ENCODE results near the gene SNRNP40.

Gene SNRNP40

DNA sequence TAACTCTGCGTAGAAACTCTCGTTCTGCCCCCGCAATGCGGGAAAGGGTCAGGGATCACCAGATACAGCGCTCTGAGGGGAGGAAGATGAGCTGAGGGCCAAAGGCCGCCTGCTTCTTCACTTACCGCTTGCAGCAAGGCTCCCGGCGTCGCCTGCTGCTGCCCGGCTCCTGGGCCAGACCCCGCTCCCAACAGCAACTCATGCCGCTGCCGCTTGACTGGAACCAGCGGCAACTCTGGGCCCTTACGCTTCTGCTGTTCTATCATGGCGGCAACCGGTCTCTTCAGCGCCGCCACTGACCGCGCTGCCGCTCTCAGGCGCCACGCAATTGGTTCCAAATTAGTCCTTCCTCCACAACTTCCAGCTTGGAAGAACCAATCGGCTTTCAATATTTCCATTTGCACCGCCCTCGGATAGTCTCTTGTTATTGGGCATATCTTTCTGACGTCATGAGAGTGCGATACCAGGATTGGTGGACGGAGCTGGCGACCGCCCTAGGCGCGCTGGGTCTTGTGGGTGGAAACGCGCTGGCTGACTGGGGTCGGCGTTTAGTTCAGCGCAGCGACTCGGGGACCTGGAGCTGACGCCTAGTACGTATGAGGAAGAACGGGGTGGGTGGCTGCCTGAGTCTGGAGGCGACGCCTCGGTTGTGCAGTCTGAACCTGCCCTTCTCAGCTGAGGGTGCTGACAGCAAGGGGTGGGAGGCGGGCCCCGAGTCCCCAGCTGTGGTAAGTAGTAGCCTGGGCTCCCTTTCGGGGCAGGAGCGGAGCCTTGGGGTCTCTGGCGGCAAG lies at the start of gene SNRNP40, which contains the start of gene ZCCHC17:
Gene SNRNP40, minus strand, starts transcription at position 303 of the 791 bp plus-strand sequence. Its CDS starts 37 bp downstream, at position 266.
Gene ZCCHC17, plus strand, starts transcription at position 547 of the 791 bp plus-strand sequence. CDS start 13,067 bp downstream, outside the sequence.
- peak; percentile 96 for DNase-seq (ENCODE audit: low read depth, low spot score)
- peak within 1 kb of the TSS; percentile 79 for H3K27ac ChIP-seq

DNA sequence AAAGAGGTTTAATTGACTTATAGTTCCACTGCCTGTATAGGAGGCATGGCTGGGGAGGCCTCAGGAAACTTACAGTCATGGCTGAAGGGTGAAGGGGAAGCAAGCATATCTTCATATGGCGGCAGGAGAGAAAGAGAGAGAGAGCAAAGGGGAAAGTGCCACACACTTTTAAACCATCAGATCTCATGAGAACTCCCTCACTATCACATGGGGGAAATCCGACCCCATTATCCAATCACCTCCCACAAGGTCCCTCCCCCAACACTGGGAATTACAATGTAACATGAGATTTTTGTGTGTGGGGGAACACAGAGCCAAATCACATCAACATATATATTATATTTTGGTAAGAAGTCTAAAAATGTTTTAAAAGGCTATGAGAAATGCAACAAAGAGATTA lies 49.0 kb upstream of the SNRNP40 start:
- no peak for DNase-seq (ENCODE audit: low read depth, low spot score)
- H3K27ac ChIP-seq: no peak overlapping the region

- H3K27ac ChIP-seq: no peak overlapping the region
- DNase-seq (ENCODE audit: low read depth, low spot score): no peak
Measured at GRCh38 chr1:31344503-31344902, 47.9 kb upstream of the SNRNP40 start.

- no peak for DNase-seq (ENCODE audit: low read depth, low spot score)
- no peak overlapping the region for H3K27ac ChIP-seq
Measured at GRCh38 chr1:31336687-31337467, 40.3 kb upstream of the SNRNP40 start.

GRCh38 chr1:31335007-31335406 lies 38.4 kb upstream of the SNRNP40 start:
- no peak for DNase-seq (ENCODE audit: low read depth, low spot score)
- no peak overlapping the region for H3K27ac ChIP-seq

DNA sequence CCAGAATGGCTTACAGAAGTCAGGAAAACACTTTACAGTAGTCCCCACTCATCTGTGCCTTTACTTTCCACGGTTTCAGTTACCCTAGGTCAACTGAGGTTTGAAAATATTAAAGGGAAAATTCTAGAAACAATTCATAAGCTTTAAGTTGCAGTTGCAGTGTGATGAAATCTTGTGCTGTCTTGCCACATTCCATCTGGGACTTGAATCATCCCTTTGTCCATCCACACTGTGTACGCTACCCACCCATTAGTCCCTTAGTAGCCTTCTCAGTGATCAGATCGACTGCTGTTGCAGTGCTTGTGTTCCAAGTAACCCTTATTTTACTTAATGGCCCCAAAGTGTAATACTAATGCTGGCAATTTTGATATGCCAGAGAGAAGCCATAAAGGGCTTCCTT lies 30.8 kb upstream of the SNRNP40 start:
- peak overlapping the region; percentile 61 for H3K27ac ChIP-seq
- peak; percentile 34 for DNase-seq (ENCODE audit: low read depth, low spot score)

DNA sequence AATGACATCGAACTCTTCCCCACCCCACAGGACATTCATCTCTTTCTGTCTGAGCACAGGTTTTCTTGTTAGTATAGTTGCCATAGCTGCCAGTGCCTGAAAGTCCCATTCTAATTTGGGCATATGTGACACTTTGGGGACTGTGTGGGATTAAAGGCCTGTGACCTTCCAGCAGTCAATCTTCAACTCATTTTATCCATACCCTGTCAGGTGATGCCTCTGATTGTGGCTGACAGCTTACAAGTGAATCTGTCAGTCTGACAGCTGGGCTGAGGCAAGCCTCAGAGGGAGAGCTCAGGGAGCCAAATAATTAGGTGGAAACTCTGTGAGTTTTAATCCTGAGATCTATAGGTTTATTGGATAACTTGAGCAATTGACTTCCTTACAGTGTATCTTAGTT lies 29.9 kb upstream of the SNRNP40 start:
- DNase-seq (ENCODE audit: low read depth, low spot score): no peak
- peak overlapping the region; percentile 61 for H3K27ac ChIP-seq

DNA sequence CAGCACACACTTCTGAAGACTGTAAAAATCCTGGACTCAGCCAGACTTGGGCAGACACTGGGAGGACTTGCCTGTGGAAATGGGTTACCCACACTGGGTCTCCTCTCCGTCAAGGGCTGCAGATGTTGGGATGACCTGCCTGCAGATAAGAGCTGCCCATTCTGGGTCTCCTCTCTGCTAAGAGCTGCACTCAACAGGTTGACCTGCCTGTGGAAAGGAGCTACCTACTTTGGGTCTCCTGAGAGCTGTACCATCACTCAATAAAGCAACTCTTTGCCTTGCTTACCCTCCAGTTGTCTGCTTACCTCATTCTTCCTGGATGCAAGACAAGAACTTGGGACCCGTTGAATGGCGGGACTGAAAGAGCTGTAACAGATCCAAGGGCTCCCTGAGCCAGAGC lies 28.4 kb upstream of the SNRNP40 start:
- H3K27ac ChIP-seq: no peak overlapping the region
- no peak for DNase-seq (ENCODE audit: low read depth, low spot score)

DNA sequence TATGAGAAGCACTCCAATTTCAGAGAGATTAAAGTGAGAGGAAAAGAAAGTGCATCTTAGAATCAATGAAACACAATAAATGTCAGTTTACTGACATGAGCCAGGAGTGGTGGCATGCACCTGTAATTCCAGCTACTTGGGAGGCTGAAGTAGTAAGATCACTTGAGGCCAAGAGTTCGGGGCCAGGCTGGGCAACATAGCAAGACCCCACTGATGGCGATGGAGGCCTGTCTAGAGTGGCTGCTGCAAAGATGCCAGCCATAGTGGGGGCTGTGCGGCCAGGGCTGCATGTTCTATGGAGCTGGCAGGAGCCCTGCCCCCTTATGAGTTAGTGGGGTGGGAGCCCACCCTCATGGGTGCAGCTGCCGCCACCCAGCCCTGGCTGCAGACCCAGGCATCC lies 27.5 kb upstream of the SNRNP40 start:
- no peak overlapping the region for H3K27ac ChIP-seq
- no peak for DNase-seq (ENCODE audit: low read depth, low spot score)

GRCh38 chr1:31318146-31318545 lies 21.6 kb upstream of the SNRNP40 start:
- no peak for DNase-seq (ENCODE audit: low read depth, low spot score)
- H3K27ac ChIP-seq: no peak overlapping the region

GRCh38 chr1:31315902-31316301 lies 19.3 kb upstream of the SNRNP40 start:
- no peak for DNase-seq (ENCODE audit: low read depth, low spot score)
- H3K27ac ChIP-seq: no peak overlapping the region

GRCh38 chr1:31310198-31310597 lies 13.6 kb upstream of the SNRNP40 start:
- no peak for DNase-seq (ENCODE audit: low read depth, low spot score)
- H3K27ac ChIP-seq: no peak overlapping the region

GRCh38 chr1:31308036-31308435 lies 11.4 kb upstream of the SNRNP40 start:
- H3K27ac ChIP-seq: no peak overlapping the region
- DNase-seq (ENCODE audit: low read depth, low spot score): no peak

DNA sequence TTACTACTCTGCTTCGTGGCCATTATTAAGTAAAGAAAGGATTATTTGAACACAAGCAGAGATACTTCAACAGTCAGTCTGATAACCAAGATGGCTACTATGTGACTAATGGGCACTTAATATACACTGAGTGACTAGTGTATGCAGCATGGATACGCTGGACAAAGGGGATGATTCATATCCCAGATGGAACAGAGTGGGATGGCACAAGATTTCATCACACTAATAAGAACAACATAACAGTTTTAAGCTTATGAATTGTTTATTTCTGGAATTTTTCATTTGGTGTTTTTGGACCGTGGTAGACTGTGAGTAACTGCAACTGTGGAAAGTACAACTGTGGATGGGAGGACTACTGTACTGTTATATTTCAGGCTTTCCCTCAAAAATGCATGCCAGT lies 9.7 kb upstream of the SNRNP40 start:
- peak; percentile 53 for DNase-seq (ENCODE audit: low read depth, low spot score)

DNA sequence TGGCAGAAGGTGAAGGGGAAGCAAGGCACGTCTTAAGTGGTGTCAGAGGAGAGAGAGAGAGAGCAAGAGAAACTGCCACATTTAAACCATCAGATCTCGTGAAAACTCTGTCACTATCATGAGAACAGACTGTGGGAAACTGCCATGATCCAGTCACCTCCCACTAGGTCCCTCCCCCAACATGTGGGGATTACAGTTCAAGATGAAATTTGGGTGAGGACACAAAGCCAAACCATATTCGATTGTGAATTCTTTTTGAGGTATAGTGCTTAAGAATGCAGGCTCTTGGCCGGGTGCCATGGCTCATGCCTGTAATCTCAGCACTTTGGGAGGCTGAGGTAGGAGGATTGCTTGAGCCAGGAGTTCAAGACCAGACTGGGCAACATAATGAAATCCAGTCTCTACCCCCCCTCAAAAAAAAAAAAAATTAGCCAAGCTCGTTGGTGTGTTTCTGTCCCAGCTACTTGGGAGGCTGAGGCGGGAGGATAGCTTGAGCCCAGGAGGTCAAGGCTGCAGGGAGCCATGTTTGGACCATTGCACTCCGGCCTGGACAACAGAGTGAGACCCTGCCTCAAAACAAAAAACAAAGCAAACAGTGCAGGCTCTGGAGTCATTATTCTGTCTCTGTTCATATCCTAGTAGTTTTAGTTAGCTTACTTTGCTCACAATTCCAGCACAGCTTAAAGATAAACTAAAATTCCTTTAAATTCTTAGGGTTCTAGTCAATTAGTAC lies 6.3 kb upstream of the SNRNP40 start:
- no peak for DNase-seq (ENCODE audit: low read depth, low spot score)

More for the DNA sequence above, 9.7 kb upstream of the SNRNP40 start:
- peak overlapping the region; percentile 90 for H3K27ac ChIP-seq

GRCh38 chr1:31300193-31300592 lies 3.6 kb upstream of the SNRNP40 start:
- DNase-seq (ENCODE audit: low read depth, low spot score): no peak
- H3K27ac ChIP-seq: no peak overlapping the region

More for the DNA sequence above, 6.3 kb upstream of the SNRNP40 start:
- no peak overlapping the region for H3K27ac ChIP-seq

DNA sequence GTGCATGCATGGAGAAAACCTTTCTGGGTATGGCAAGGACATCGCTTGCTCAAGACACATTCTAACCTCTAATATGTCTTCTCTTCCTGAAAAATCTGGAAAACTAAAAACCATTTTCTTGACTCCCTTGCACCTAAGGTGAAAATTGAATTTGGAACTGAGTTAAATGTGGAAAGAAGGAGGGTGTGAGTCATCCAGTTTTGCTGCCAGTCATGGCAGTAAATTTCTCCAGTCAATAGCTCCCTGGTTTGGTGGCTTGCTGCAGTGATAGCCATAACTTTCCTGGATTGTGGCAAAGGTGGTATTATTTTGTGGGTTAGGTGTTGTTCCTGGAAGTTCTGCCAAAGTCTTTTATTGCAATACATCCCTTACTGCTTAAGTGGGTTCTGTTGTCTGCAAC lies 2.8 kb upstream of the SNRNP40 start:
- no peak overlapping the region for H3K27ac ChIP-seq
- DNase-seq (ENCODE audit: low read depth, low spot score): no peak

DNA sequence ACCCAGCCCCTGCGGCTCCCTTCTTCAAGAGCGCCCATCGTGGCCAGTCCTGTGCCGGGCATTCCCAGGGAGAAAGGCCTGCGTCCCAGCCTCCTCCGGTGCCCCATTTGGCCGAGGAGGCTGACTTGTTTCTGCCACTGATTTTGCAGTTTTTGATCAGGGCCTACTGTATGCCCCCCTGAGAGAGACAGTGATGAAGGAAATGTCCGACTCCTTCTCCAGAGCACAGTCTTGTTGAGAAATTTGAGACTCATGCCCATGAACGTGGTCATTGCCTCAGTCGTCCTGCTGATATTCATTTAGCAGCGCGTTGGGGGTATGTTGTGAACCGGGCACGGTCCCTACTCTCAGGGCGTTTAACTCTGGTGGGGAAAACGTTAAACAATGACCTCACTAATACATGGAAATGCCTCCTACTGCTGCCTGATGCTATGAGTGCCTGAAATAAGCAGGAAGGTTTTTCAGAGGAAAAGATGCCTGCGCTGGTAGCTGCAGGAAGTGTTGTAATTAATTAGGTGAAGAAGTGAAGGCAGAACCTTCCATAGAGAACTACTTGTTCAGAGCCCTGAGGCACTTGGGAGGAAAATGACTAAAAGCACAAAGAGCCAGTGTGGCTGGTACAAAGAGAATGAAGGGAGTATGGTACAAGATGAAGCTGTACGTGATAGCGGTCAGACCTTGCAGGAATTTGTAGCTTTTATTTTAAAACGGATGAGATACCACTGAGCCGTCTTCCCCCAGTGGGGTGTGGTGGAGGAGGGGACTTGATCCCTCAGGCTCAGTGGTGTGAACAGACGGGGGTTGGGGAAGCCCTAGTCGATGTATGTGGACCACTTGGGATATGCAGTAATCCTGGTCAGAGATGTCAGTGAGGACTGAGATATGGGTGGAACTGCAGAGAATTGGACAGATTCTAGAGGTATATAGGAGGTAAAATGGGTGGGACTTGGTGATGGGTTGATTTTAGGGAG lies 974 bp upstream of the SNRNP40 start:
- peak overlapping the region; percentile 79 for H3K27ac ChIP-seq
- DNase-seq (ENCODE audit: low read depth, low spot score): no peak

DNA sequence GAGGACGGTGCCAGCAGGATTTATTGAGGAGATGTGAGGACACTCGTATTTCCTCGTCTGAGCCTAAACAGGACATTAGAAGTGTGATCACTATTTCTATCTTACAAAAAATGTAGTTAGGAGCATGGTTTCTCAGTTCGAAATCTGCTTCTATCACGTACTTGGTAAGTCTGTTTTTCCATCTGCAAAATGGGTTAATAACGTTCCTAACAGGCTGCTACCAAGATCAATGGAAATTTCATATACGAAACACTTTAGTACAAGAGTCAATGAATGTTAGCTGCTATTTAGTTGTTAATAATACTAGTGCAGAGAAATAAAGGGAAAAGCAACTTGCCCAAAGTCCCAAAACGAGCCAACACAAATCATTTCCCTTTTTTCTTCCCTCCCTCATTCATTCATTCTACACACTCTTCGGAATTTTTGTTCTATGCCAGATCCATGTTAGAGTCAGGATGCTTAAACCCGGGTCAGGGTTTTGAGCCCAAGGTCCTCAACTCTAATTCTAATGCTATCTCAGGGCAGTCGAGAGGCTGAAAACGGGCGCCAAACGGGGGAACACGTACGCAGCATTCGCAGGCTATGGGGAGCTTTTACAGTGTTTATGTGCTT lies 608 bp downstream of the SNRNP40 start:
- peak overlapping the region; percentile 79 for H3K27ac ChIP-seq
- DNase-seq (ENCODE audit: low read depth, low spot score): no peak
